Mesothelial cell of epicardium (in vitro differentiated cells): ENCODE data around the gene RYR3. TPM values are rescaled to one million over a fixed set of nuclear protein-coding genes. Genes with fewer than 3 reads are reported as not detected.

Experiments used
- DNase-seq, 2 experiments: peaks; one replicate each; pipeline ENCODE4 v3.0.0; 2021; ENCODE audit warnings: low spot score in 2 of 2; ENCODE audit not compliant: unreplicated experiment in 2 of 2
- H3K27ac Mint-ChIP-seq: 2 replicates; pipeline ENCODE4 v1.8.0; 2021; ENCODE audit warnings: mixed read lengths
- H3K27me3 Mint-ChIP-seq: 2 replicates; pipeline ENCODE4 v1.8.0; 2021; ENCODE audit warnings: low read depth, mixed read lengths
- H3K36me3 Mint-ChIP-seq: 2 replicates; pipeline ENCODE4 v1.8.0; 2021; ENCODE audit warnings: mixed read lengths
- H3K4me1 Mint-ChIP-seq: 2 replicates; pipeline ENCODE4 v1.8.0; 2021; ENCODE audit warnings: mixed read lengths
- H3K4me3 Mint-ChIP-seq: 2 replicates; pipeline ENCODE4 v1.8.0; 2021; ENCODE audit warnings: mild to moderate bottlenecking, moderate library complexity, mixed read lengths
- H3K9me3 Mint-ChIP-seq: 2 replicates; pipeline ENCODE4 v1.8.0; 2021; ENCODE audit warnings: mixed read lengths
- CTCF ChIP-seq: fragments of 200-600 bp; sonication (generic); IDR thresholded peaks from one replicate; pipeline ENCODE4 v1.5.0; 2021; ENCODE audit warnings: antibody characterized with exemption; ENCODE audit not compliant: unreplicated experiment
- total RNA-seq: library from RNA; stranded (reverse); gene quantifications from 3 replicates; pipeline ENCODE4 v1.2.1, GENCODE V29; 2021

Gene RYR3
- total RNA-seq, 1 donor from 2014 or later = 3.8 TPM

- TF ChIP-seq CTCF = peak; percentile 87
- no peak overlapping the region for H3K27ac Mint-ChIP-seq
- peaks cover 2% of the 10 kb centered on the region for H3K27me3 Mint-ChIP-seq
- peak in 1 of 2 experiments; percentile 51 for DNase-seq
- H3K4me3 Mint-ChIP-seq = no peak overlapping the region
- no peaks in the 10 kb centered on the region for H3K9me3 Mint-ChIP-seq
- no peaks in the 10 kb centered on the region for H3K36me3 Mint-ChIP-seq
- H3K4me1 Mint-ChIP-seq = peaks cover 24% of the 10 kb centered on the region
Observed at GRCh38 chr15:33737687-33738601, 427.2 kb downstream of the RYR3 start.

GRCh38 chr15:33738941-33739664, 428.3 kb downstream of the RYR3 start:
- Mint-ChIP-seq H3K36me3 (no peaks in the 10 kb centered on the region), H3K27me3 (peaks cover 2% of the 10 kb centered on the region), H3K4me1 (peaks cover 24% of the 10 kb centered on the region), H3K4me3 (no peak overlapping the region), H3K9me3 (no peaks in the 10 kb centered on the region), H3K27ac (no peak overlapping the region)
- no peak for TF ChIP-seq CTCF
- no peak for DNase-seq

- H3K27me3 Mint-ChIP-seq = peaks cover 2% of the 10 kb centered on the region
- no peak for TF ChIP-seq CTCF
- no peak overlapping the region for H3K4me3 Mint-ChIP-seq
Observed at GRCh38 chr15:33742306-33742705, 431.5 kb downstream of the RYR3 start.

DNA sequence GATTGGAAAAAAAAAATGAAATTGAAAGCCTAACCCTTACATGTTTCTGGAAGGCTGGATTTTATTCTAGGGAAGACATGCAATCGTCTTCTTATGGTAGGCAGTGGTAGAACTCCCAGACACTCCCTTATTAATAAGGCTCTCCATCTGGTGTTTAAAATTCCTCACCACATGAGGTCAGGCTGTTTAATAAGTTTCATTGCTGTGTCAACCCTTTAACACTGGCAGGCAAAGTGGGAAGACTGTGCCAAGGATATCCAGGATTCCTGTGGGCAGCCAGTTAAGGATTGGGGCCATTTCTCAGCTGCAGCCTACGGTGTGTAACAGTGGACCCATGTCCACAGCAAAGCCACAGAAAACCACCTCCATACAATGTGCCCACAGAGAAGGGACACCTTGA, 432.0 kb downstream of the RYR3 start:
- no peak overlapping the region for H3K27ac Mint-ChIP-seq
- peaks cover under 1% of the 10 kb centered on the region for H3K27me3 Mint-ChIP-seq
- no peak overlapping the region for H3K4me3 Mint-ChIP-seq
- H3K36me3 Mint-ChIP-seq = no peaks in the 10 kb centered on the region
- DNase-seq = no peak
- TF ChIP-seq CTCF = no peak
- H3K4me1 Mint-ChIP-seq = peaks cover 21% of the 10 kb centered on the region
- no peaks in the 10 kb centered on the region for H3K9me3 Mint-ChIP-seq

More at GRCh38 chr15:33742306-33742705, 431.5 kb downstream of the RYR3 start:
- peaks cover 24% of the 10 kb centered on the region for H3K4me1 Mint-ChIP-seq
- no peak for DNase-seq
- peak overlapping the region; percentile 60 for H3K27ac Mint-ChIP-seq
- H3K36me3 Mint-ChIP-seq = no peaks in the 10 kb centered on the region
- no peaks in the 10 kb centered on the region for H3K9me3 Mint-ChIP-seq

DNA sequence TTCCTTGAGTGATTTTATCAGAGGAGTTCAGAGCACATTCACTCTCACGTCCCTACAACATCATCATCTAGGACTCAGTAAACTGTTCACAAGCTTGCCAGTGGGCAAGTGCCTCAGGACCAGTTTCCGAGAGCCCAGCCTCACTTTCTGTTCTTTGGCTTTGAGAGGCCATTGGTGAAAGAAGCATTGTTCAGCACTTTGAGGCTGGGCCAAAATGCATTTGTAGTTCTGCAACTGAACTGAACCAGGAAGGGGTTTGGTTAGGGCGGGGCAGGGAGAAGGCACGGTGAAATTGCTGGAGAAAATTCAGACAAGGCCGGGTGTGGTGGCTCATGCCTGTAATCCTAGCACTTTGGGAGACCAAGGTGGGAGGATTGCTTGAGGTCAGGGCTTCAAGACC, 435.4 kb downstream of the RYR3 start:
- H3K4me1 Mint-ChIP-seq = peaks cover 11% of the 10 kb centered on the region
- H3K9me3 Mint-ChIP-seq = peaks cover under 1% of the 10 kb centered on the region
- H3K36me3 Mint-ChIP-seq = peaks cover under 1% of the 10 kb centered on the region
- H3K4me3 Mint-ChIP-seq = no peak overlapping the region
- DNase-seq = no peak
- no peak overlapping the region for H3K27ac Mint-ChIP-seq
- TF ChIP-seq CTCF = no peak
- no peaks in the 10 kb centered on the region for H3K27me3 Mint-ChIP-seq
